Activated CD8-positive, alpha-beta T cell treated with anti-CD3 and anti-CD28 coated beads for 36 hours (primary cell): ENCODE results near the gene TRPM3. TPM values are rescaled to one million over a fixed set of nuclear protein-coding genes. Genes with fewer than 3 reads are reported as not detected.
A peak's percentile ranks its signal among the peaks of the same experiment; 100 is the strongest.
"Not testable (repeated sequence)": the region's sequence is repeated elsewhere in the genome, so short reads cannot be mapped to it uniquely, and the experiment has no call there.

Experiments
- ATAC-seq: fragments of 200-7000 bp; cut with Tn5 transposase; one replicate; pipeline ENCODE4 v1.10.0; 2021; ENCODE audit warnings: mild to moderate bottlenecking, moderate library complexity
- CTCF ChIA-PET: fragments of 350-600 bp; sonication (Branson Sonifier 250); formaldehyde crosslinking; loops from one replicate; lab custom pipeline; 2021; ENCODE audit warnings: antibody characterized with exemption; lab: Charles Lee
- POLR2A ChIA-PET: fragments of 350-600 bp; sonication (Branson Sonifier 250); formaldehyde crosslinking; loops from one replicate; lab custom pipeline; 2021; ENCODE audit warnings: antibody characterized with exemption; lab: Charles Lee
- DNase-seq: peaks from one replicate; pipeline ENCODE4 v3.0.0-alpha.2; 2020
- H3K27ac Mint-ChIP-seq: one replicate; pipeline ENCODE4 v1.8.0; 2021; ENCODE audit warnings: mild to moderate bottlenecking, mixed read lengths
- H3K27me3 Mint-ChIP-seq: one replicate; pipeline ENCODE4 v1.8.0; 2021; ENCODE audit warnings: mixed read lengths
- H3K36me3 Mint-ChIP-seq: one replicate; pipeline ENCODE4 v1.8.0; 2021; ENCODE audit warnings: low read depth, mixed read lengths
- H3K4me1 Mint-ChIP-seq: one replicate; pipeline ENCODE4 v1.8.0; 2021; ENCODE audit warnings: low read depth, mixed read lengths
- H3K4me3 Mint-ChIP-seq: one replicate; pipeline ENCODE4 v1.8.0; 2021; ENCODE audit warnings: mild to moderate bottlenecking, moderate library complexity, mixed read lengths
- H3K9me3 Mint-ChIP-seq: one replicate; pipeline ENCODE4 v1.8.0; 2021; ENCODE audit warnings: mixed read lengths
- intact Hi-C: fragments of 100-400 bp; cut with micrococcal nuclease; formaldehyde crosslinking; loops from one replicate; pipeline ENCODE4 v1.10.0; 2022
- total RNA-seq, 2 experiments: library from RNA; stranded (reverse); gene quantifications; one replicate each; pipeline ENCODE4 v1.2.3, GENCODE V29; 2021
- TF ChIP-seq, protein P1 (sequence below): fragments of 200-600 bp; IDR thresholded peaks from one replicate; pipeline ENCODE4 v1.8.0; 2022; ENCODE audit warnings: antibody characterized with exemption, mild to moderate bottlenecking

The TRPM3 gene
- total RNA-seq, 2 experiments from 2014 or later = not detected

DNA sequence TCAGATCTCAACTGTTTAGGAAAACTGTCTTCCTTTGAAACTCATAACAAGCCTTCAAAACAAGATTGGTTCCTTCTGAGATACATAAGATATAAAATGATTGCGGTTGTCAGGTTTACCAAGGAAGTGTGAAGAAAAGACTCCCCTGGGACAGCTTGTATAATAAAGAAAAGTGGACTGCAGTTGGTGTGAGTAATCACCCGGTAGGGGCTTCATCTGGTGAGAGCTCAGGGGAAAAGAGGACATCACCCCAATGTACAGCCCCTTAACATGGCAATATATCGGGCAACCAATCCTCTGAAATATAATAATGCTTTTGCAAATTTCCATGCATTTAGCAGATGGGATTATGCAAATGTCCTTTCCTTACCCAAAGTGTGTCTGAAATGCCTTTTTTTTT lies 490.4 kb downstream of the TRPM3 start:
- ChIA-PET POLR2A (no interaction called here), CTCF (interaction anchor here (0.9 to 1.7 kb wide), 3 partner anchors 9 to 29 kb away, joined by 3 read pairs; no protein-coding TSS in a partner anchor)
- TF ChIP-seq, protein P1, sequence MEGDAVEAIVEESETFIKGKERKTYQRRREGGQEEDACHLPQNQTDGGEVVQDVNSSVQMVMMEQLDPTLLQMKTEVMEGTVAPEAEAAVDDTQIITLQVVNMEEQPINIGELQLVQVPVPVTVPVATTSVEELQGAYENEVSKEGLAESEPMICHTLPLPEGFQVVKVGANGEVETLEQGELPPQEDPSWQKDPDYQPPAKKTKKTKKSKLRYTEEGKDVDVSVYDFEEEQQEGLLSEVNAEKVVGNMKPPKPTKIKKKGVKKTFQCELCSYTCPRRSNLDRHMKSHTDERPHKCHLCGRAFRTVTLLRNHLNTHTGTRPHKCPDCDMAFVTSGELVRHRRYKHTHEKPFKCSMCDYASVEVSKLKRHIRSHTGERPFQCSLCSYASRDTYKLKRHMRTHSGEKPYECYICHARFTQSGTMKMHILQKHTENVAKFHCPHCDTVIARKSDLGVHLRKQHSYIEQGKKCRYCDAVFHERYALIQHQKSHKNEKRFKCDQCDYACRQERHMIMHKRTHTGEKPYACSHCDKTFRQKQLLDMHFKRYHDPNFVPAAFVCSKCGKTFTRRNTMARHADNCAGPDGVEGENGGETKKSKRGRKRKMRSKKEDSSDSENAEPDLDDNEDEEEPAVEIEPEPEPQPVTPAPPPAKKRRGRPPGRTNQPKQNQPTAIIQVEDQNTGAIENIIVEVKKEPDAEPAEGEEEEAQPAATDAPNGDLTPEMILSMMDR = no peak
- no peaks in the 10 kb centered on the region for H3K4me1 Mint-ChIP-seq
- ATAC-seq (no peak), DNase-seq (no peak)
- no peaks in the 10 kb centered on the region for H3K36me3 Mint-ChIP-seq
- intact Hi-C loops = no loop called here
- H3K27ac Mint-ChIP-seq = no peak overlapping the region
- no peak overlapping the region for H3K4me3 Mint-ChIP-seq
- H3K9me3 Mint-ChIP-seq = no peaks in the 10 kb centered on the region
- H3K27me3 Mint-ChIP-seq = no peaks in the 10 kb centered on the region

DNA sequence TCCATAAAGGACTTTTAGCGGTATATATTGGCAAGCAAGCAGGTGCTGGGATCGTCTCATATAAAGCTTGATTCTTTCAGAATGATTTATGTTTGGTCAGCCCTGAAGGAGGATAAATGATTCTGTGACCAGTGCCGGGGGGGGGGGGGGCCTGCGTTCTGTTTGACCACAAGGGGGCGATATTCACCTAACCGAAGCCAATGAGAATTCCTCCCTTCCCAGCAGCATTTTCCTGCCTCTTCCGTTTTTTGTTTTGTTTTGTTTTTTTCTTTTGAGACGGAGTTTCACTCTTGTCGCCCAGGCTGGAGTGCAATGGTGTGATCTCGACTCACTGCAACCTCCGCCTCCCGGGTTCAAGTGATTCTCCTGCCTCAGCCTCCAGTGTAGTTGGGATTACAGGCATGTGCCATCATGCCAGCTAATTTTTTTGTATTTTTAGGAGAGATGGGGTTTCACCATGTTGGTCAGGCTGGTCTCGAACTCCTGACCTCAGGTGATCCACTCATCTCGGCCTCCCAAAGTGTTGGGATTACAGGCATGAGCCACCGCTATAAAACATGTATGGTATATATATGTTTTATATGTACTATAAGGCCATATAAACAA lies 492.2 kb downstream of the TRPM3 start:
- H3K4me3 Mint-ChIP-seq, POLR2A ChIA-PET, H3K27ac Mint-ChIP-seq, ATAC-seq, H3K27me3 Mint-ChIP-seq, H3K9me3 Mint-ChIP-seq, DNase-seq, intact Hi-C loops, H3K36me3 Mint-ChIP-seq, H3K4me1 Mint-ChIP-seq: not testable (repeated sequence)
- CTCF ChIA-PET = interaction anchor here (1.7 to 2.1 kb wide), 4 partner anchors 10 to 27 kb away, joined by 3 to 12 read pairs (median 6); no protein-coding TSS in a partner anchor
- TF ChIP-seq, protein P1 = peak; percentile 53

DNA sequence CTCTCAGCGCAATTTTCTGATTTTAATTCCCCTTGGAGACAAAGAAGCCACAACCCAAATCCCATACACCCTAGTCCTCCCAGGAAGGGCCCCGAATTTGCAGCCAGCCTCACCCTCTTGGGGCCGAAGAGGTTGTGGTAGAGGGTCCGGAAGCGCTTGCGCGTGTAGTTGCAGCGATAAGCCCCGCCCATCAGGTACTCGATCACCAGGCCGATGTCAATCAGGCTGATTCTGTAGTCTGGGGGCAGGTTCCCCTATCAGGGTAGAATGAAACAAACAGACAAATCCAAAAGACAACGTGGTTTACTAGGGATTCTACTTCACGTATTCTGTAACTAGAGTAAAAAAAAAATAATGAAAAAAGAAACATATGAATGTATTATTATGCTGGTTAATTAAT lies 496.3 kb downstream of the TRPM3 start:
- CTCF ChIA-PET = no interaction called here

DNA sequence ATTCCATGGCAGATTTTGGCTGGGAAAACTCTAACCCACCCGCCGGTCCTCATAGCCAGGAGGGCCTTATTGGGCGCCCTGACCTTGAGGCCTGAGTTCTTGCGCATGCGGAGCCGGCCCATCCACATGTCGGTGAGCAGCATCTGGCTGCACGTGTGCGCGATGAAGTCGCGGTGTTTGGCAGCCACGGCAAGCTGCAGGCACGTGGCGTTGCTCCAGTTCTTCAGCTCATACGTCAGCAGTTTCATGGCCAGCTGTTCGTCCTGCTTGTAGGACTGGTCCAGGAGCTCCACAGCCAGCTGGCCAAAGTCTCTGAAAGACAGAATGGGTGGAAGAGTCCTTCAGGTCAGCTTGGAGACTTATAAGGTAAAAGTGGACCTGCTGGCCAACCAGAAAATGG lies 502.6 kb downstream of the TRPM3 start:
- DNase-seq (no peak), ATAC-seq (no peak)
- TF ChIP-seq, protein P1 = no peak
- POLR2A ChIA-PET = no interaction called here
- no peak overlapping the region for H3K4me3 Mint-ChIP-seq
- no peaks in the 10 kb centered on the region for H3K36me3 Mint-ChIP-seq
- CTCF ChIA-PET = interaction anchor here (1.8 kb wide), 1 partner anchor 10 kb away, joined by 8 read pairs; no protein-coding TSS in a partner anchor
- H3K27ac Mint-ChIP-seq = no peak overlapping the region
- intact Hi-C loops = loop anchor here (5.0 kb wide), 1 partner anchor 49 kb away; no protein-coding TSS in a partner anchor
- no peaks in the 10 kb centered on the region for H3K9me3 Mint-ChIP-seq
- H3K4me1 Mint-ChIP-seq = no peaks in the 10 kb centered on the region
- H3K27me3 Mint-ChIP-seq = peaks cover 2% of the 10 kb centered on the region

More for the DNA sequence above, 496.3 kb downstream of the TRPM3 start:
- ATAC-seq (no peak), DNase-seq (peak; percentile 21)
- H3K4me1 Mint-ChIP-seq = no peaks in the 10 kb centered on the region
- H3K9me3 Mint-ChIP-seq = no peaks in the 10 kb centered on the region
- POLR2A ChIA-PET = no interaction called here
- TF ChIP-seq, protein P1 = no peak
- H3K27me3 Mint-ChIP-seq = peaks cover 1% of the 10 kb centered on the region
- no peak overlapping the region for H3K4me3 Mint-ChIP-seq
- intact Hi-C loops = no loop called here
- no peak overlapping the region for H3K27ac Mint-ChIP-seq
- H3K36me3 Mint-ChIP-seq = no peaks in the 10 kb centered on the region

DNA sequence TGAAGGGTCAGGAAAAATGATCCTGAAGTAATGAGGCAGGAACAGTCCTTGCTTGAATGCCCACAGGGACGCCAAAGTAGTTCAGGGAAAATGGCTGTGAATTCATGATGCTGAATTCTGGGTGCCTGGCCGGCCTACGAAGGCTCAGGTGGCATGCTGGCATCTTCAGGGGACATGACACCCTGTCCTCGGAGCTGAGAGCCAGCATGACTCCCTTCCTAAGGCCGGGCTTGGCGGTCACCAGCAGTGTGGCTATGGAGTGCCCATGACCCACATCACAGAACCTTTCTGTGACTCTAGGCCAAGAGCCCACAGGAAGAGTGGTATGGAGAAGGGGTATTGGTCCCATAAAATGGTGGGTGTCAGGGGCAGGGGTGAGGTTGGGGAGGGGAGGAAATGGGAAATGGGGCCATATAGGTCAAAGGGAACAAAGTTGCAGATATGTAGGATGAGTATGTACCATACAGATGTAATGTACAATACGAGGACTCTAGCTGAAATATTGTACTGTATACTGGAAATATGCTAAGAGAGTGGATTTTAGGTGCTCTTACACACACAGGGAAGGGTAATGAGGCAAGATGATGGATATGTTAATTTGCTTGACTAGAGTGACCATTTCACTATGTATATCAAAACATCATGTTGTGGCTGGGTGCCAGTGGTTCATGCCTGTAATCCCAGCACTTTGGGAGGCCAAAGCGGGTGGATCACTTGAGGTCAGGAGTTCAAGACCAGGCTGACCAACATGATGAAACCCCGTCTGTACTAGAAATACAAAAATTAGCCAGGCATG lies 504.2 kb downstream of the TRPM3 start:
- Mint-ChIP-seq H3K4me1 (no peaks in the 10 kb centered on the region), H3K27me3 (peaks cover 3% of the 10 kb centered on the region), H3K36me3 (no peaks in the 10 kb centered on the region), H3K9me3 (no peaks in the 10 kb centered on the region), H3K4me3 (no peak overlapping the region), H3K27ac (no peak overlapping the region)
- ChIA-PET CTCF (no interaction called here), POLR2A (no interaction called here)
- no peak for DNase-seq
- ATAC-seq = no peak
- TF ChIP-seq, protein P1 = no peak
- intact Hi-C loops = loop anchor here (5.0 kb wide), 1 partner anchor 50 kb away; no protein-coding TSS in a partner anchor
